ENCODE measurements around the gene NAA25. TPM values are rescaled to one million over a fixed set of nuclear protein-coding genes. Genes with fewer than 3 reads are reported as not detected.

NAA25 gene
- total RNA-seq, 6 experiments from 2014 or later, result 9.7 to 11.8 (median 10.8) TPM

DNA sequence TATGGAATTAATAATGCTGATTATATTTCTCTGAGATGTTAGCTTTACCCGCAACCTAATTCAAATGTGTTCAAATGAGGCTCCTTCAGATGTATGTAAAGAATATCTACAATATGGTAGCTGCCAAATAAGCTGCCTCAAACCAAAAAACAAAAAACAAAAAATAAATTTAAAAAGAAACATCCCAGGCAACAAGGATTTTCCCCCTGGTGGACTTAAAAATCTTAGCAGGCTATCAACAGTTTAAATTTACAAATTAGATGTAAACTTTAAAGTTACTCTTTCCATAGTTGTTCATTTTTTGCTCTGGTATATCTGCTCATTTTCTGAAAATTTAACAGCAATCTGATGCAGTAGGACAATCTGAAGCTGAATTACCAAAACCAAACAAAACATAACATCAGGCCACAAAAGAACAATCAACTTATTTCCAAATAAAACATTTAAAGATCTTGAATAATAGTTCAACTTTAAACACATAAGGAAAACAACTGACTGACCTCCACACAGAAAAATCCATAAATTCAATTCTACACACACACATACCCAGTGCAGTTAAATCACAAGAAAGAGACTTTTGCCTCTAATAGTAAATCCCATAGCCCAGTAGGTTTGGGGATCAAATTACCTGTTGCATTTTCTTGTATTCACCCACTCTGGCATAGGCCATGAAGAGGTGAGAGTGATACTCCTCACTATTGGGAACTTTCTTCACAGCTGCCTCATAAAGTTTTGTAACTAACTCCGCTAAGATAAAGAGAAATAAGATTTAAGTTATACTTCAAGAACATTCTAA lies 21.3 kb downstream of the NAA25 start:
- DNase-seq (no peak), ATAC-seq (no peak)
- no peaks in the 10 kb centered on the region for H3K9me3 ChIP-seq
- no peak overlapping the region for H3K4me3 ChIP-seq
- H3K27me3 ChIP-seq, result no peaks in the 10 kb centered on the region
- intact Hi-C loops (cut with DNase I), result no loop called here
- 92% methylated on average over 2 of the region's 2 CpGs for WGBS (ENCODE audit: insufficient coverage, low coverage, low lambda C conversion rate, missing lambda C conversion rate)
- no peak overlapping the region for H3K27ac ChIP-seq
- peaks cover 0 to 53% (median 18%) of the 10 kb centered on the region in 4 donors for H3K36me3 ChIP-seq
- TF ChIP-seq POLR2A (IDR thresholded peaks at IDR 0.05) (no peak), CTCF (IDR thresholded peaks at IDR 0.05) (no peak)
- H3K4me1 ChIP-seq, result no peaks in the 10 kb centered on the region

DNA sequence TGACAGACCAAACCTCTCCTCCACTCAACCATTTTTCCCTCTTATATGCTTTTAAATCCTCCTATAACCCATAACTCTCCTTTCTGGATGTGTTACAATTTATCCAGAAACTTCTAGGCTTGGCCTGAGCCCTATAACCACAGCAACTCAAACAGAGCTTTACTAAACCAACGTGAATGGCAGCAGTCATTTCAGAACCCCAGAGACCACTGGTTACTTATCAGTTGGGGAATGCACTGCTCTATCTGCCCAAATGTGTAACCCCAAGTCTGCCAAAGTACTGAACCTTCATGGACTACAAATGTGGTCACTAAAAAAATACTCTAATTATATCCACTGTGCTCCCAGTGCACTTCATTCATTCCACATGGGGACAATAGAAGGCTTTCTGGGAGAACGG lies 42.0 kb downstream of the NAA25 start:
- ATAC-seq, result no peak
- Histone ChIP-seq H3K27ac (no peak overlapping the region), H3K36me3 (peaks cover 7 to 91% (median 31%) of the 10 kb centered on the region in 4 donors), H3K4me1 (peaks cover 0 to 3% (median 0%) of the 10 kb centered on the region in 4 donors), H3K4me3 (no peak overlapping the region), H3K9me3 (no peaks in the 10 kb centered on the region), H3K27me3 (no peaks in the 10 kb centered on the region)
- intact Hi-C loops (cut with DNase I), result no loop called here
- no peak for TF ChIP-seq POLR2A (IDR thresholded peaks at IDR 0.05)
- WGBS (ENCODE audit: insufficient coverage, low coverage, low lambda C conversion rate, missing lambda C conversion rate), result 83% methylated on average over 2 of the region's 2 CpGs
- no peak for DNase-seq

- ATAC-seq (no peak), DNase-seq (no peak)
- H3K9me3 ChIP-seq, result no peaks in the 10 kb centered on the region
- WGBS (ENCODE audit: insufficient coverage, low coverage, low lambda C conversion rate, missing lambda C conversion rate), result 83% methylated on average over 1 of the region's 2 CpGs
- H3K4me3 ChIP-seq, result no peak overlapping the region
- peaks cover 0 to 91% (median 22%) of the 10 kb centered on the region in 4 donors for H3K36me3 ChIP-seq
- TF ChIP-seq CTCF (IDR thresholded peaks at IDR 0.05), result no peak
- TF ChIP-seq POLR2A (IDR thresholded peaks at IDR 0.05), result no peak
- H3K4me1 ChIP-seq, result peaks cover 0 to 10% (median 0%) of the 10 kb centered on the region in 4 donors
- intact Hi-C loops (cut with DNase I), result no loop called here
- no peaks in the 10 kb centered on the region for H3K27me3 ChIP-seq
- no peak overlapping the region for H3K27ac ChIP-seq
Observed at GRCh38 chr12:112063273-112063672, 45.3 kb downstream of the NAA25 start.

DNA sequence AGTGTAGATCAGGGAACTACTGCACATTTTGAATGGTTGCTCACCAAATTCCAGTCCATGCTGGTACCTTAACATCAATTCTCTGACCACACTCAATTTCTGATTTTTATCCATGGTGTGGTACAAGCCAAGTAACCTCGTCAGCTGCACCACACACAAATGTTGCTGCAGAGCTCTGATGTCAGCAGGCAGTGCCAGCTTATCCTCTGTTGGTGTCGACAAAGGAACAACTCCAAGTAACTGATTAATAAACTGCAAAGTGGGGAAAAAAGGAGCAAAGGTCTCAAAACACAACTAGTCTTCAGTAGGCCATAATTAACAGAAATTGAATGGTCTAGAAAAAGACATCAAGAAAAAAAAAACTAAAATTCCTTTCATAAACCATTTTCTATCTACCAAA lies 47.4 kb downstream of the NAA25 start:
- Histone ChIP-seq H3K4me3 (no peak overlapping the region), H3K4me1 (peaks cover 0 to 10% (median 0%) of the 10 kb centered on the region in 4 donors), H3K27ac (no peak overlapping the region), H3K9me3 (no peaks in the 10 kb centered on the region), H3K27me3 (no peaks in the 10 kb centered on the region), H3K36me3 (peaks cover 0 to 91% (median 22%) of the 10 kb centered on the region in 4 donors)
- intact Hi-C loops (cut with DNase I), result no loop called here
- ATAC-seq (peak in 2 of 4 donors; percentile 48 to 74), DNase-seq (no peak)
- WGBS (ENCODE audit: insufficient coverage, low coverage, low lambda C conversion rate, missing lambda C conversion rate), result 34% methylated on average over 2 of the region's 2 CpGs
- TF ChIP-seq POLR2A (IDR thresholded peaks at IDR 0.05), result no peak
- no peak for TF ChIP-seq CTCF (IDR thresholded peaks at IDR 0.05)

DNA sequence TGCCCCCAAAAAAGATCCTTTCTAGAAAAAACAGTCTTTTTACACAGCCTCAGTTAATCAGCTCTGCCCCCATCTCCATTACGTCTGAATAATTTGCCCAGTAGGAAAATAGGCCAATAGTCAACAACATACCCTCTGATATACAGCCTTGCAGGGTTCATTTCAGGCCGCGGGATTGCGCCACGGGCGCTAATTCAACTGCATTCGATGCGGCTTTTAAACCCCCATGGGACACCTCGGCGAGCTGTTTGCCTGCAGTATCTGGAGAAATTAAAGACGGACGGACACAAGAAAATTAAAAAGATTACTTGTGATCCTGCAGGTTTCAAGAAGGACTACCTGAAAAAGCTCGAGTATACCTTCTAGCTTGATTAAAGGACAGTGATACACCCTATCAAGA lies 59.2 kb downstream of the NAA25 start:
- peaks cover 0 to 84% (median 30%) of the 10 kb centered on the region in 4 donors for H3K36me3 ChIP-seq
- intact Hi-C loops (cut with DNase I), result no loop called here
- 92% methylated on average over 13 of the region's 13 CpGs for WGBS (ENCODE audit: insufficient coverage, low coverage, low lambda C conversion rate, missing lambda C conversion rate)
- no peak for TF ChIP-seq CTCF (IDR thresholded peaks at IDR 0.05)
- no peak for TF ChIP-seq POLR2A (IDR thresholded peaks at IDR 0.05)
- no peaks in the 10 kb centered on the region for H3K9me3 ChIP-seq
- H3K4me1 ChIP-seq, result no peaks in the 10 kb centered on the region
- no peak for DNase-seq
- no peak overlapping the region for H3K27ac ChIP-seq
- no peak overlapping the region for H3K4me3 ChIP-seq
- H3K27me3 ChIP-seq, result no peaks in the 10 kb centered on the region
- ATAC-seq, result no peak

Data from right lobe of liver (tissue), 6 donors.